HG02610 (cell line): ENCODE results near the gene FRMD1.

Source experiments
- ATAC-seq: cut with Tn5 transposase; IDR thresholded peaks from one replicate; pipeline ENCODE4 v1.9.1; 2021; ENCODE audit warnings: mild to moderate bottlenecking, moderate library complexity; ENCODE audit not compliant: unreplicated experiment

The FRMD1 gene

GRCh38 chr6:168045706-168046620, 33.0 kb downstream of the FRMD1 start:
- ATAC-seq: no peak

- no peak for ATAC-seq
Observed at GRCh38 chr6:168045141-168045691, 33.8 kb downstream of the FRMD1 start.

- no peak for ATAC-seq
Observed at GRCh38 chr6:168044521-168045130, 34.4 kb downstream of the FRMD1 start.

- no peak for ATAC-seq
Observed at GRCh38 chr6:168043848-168044415, 35.1 kb downstream of the FRMD1 start.

- no peak for ATAC-seq
Observed at GRCh38 chr6:168043193-168043847, 35.7 kb downstream of the FRMD1 start.

GRCh38 chr6:168042426-168043192, 36.4 kb downstream of the FRMD1 start:
- no peak for ATAC-seq

- ATAC-seq: no peak
Observed at GRCh38 chr6:168041928-168042327, 37.1 kb downstream of the FRMD1 start.

GRCh38 chr6:168040856-168041496, 38.0 kb downstream of the FRMD1 start:
- ATAC-seq: no peak

- no peak for ATAC-seq
Observed at GRCh38 chr6:168039849-168040248, 39.2 kb downstream of the FRMD1 start.

GRCh38 chr6:168039301-168039700, 39.7 kb downstream of the FRMD1 start:
- ATAC-seq: no peak

- ATAC-seq: no peak
Observed at GRCh38 chr6:168038576-168039140, 40.4 kb downstream of the FRMD1 start.

- no peak for ATAC-seq
Observed at GRCh38 chr6:168037856-168038255, 41.2 kb downstream of the FRMD1 start.

- ATAC-seq: no peak
Observed at GRCh38 chr6:168037242-168037641, 41.8 kb downstream of the FRMD1 start.

- ATAC-seq: no peak
Observed at GRCh38 chr6:168035661-168036545, 43.1 kb downstream of the FRMD1 start.

GRCh38 chr6:168035098-168035660, 43.8 kb downstream of the FRMD1 start:
- ATAC-seq: no peak

GRCh38 chr6:168034537-168034936, 44.5 kb downstream of the FRMD1 start:
- ATAC-seq: no peak

- ATAC-seq: no peak
Observed at GRCh38 chr6:168033791-168034190, 45.2 kb downstream of the FRMD1 start.
